ENCODE results near the gene LRMDA.

DNA sequence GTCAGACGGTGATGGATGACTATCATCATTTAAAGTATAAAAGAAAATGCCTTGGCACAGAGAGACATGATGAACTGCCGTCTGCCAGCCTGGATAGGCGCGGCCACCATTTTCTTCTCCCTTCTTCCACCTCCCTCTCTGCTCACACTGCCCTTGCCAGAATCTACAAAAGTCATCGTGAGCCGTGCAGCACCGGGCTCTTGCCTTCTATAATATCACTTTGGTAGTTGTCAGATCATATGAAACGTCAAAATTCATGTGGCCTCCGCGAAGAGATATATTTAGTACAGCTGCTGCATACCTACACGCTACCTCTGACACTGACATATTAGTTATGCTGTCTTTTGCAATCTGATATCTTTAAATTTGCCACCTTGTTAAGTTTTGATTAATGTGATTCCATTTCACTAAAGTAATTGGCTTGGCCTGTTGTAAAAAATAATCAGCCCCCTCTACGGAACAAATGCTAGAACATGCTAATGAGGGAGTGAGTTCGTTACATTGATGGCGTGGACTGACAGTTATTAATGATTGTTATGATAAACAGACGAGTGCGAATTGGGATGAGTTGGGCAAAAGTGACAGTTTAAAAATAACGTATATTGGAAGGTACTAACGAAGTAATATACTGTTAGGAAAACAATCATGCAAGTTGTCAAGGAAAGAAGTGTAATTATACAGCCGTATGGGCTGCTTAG, 214.9 kb downstream of the LRMDA start:
- TF ChIP-seq, protein P1, sequence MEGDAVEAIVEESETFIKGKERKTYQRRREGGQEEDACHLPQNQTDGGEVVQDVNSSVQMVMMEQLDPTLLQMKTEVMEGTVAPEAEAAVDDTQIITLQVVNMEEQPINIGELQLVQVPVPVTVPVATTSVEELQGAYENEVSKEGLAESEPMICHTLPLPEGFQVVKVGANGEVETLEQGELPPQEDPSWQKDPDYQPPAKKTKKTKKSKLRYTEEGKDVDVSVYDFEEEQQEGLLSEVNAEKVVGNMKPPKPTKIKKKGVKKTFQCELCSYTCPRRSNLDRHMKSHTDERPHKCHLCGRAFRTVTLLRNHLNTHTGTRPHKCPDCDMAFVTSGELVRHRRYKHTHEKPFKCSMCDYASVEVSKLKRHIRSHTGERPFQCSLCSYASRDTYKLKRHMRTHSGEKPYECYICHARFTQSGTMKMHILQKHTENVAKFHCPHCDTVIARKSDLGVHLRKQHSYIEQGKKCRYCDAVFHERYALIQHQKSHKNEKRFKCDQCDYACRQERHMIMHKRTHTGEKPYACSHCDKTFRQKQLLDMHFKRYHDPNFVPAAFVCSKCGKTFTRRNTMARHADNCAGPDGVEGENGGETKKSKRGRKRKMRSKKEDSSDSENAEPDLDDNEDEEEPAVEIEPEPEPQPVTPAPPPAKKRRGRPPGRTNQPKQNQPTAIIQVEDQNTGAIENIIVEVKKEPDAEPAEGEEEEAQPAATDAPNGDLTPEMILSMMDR (IDR thresholded peaks at IDR 0.05; ENCODE audit: borderline replicate concordance, extremely low read depth, low read length, poor library complexity, severe bottlenecking) = no peak
- TF ChIP-seq EZH2 (IDR thresholded peaks at IDR 0.05; ENCODE audit: borderline replicate concordance, low read depth, low read length, severe bottlenecking) = no peak

All from DND-41 (cell line).